Left renal cortex interstitium (tissue), 4 donors: ENCODE measurements around the gene SLC29A3. TPM values are rescaled to one million over a fixed set of nuclear protein-coding genes. Genes with fewer than 3 reads are reported as not detected.
A peak's percentile ranks its signal among the peaks of the same experiment; 100 is the strongest.

Experiments used
- DNase-seq, 4 donors: peaks; one replicate each; pipeline ENCODE4 v3.0.0-alpha.2; 2013; ENCODE audit warnings: low read depth in 4 of 4, low spot score in 2 of 4, missing footprints in 1 of 4
- polyA plus RNA-seq, 4 donors: library from polyadenylated mRNA; unstranded; fragments of 120-200 nt; gene quantifications; one replicate each; pipeline ENCODE4 v1.2.1, GENCODE V29; 2013; ENCODE audit not compliant: insufficient read length in 4 of 4

SLC29A3 gene
- polyA plus RNA-seq, 4 donors, result 6.8 to 9.3 (median 7.9) TPM

- no peak for DNase-seq
Observed at GRCh38 chr10:71389768-71390460, 70.9 kb downstream of the SLC29A3 start.

GRCh38 chr10:71390461-71390835 lies 71.4 kb downstream of the SLC29A3 start:
- no peak for DNase-seq

GRCh38 chr10:71390921-71391690 lies 72.0 kb downstream of the SLC29A3 start:
- DNase-seq, result no peak

GRCh38 chr10:71391701-71392100 lies 72.6 kb downstream of the SLC29A3 start:
- no peak for DNase-seq

- no peak for DNase-seq
Observed at GRCh38 chr10:71392292-71392691, 73.2 kb downstream of the SLC29A3 start.

GRCh38 chr10:71392791-71393781 lies 74.0 kb downstream of the SLC29A3 start:
- DNase-seq, result no peak

GRCh38 chr10:71393841-71394475 lies 74.9 kb downstream of the SLC29A3 start:
- no peak for DNase-seq

GRCh38 chr10:71394926-71395562 lies 76.0 kb downstream of the SLC29A3 start:
- DNase-seq, result no peak

GRCh38 chr10:71395621-71396020 lies 76.6 kb downstream of the SLC29A3 start:
- no peak for DNase-seq

GRCh38 chr10:71396084-71396710 lies 77.1 kb downstream of the SLC29A3 start:
- peak; percentile 37 to 57 (median 41) for DNase-seq

GRCh38 chr10:71396711-71397295 lies 77.7 kb downstream of the SLC29A3 start, which contains the start of gene CDH23:
CDH23 (plus strand) TSS chr10:71396920; CDS start chr10:71439832, 42,912 bp downstream.
- no peak for DNase-seq

GRCh38 chr10:71397296-71398212 lies 78.5 kb downstream of the SLC29A3 start:
- DNase-seq, result no peak

- no peak for DNase-seq
Observed at GRCh38 chr10:71398976-71399375, 79.9 kb downstream of the SLC29A3 start.

- no peak for DNase-seq
Observed at GRCh38 chr10:71399946-71400345, 80.9 kb downstream of the SLC29A3 start.

GRCh38 chr10:71401056-71401455 lies 82.0 kb downstream of the SLC29A3 start:
- no peak for DNase-seq

GRCh38 chr10:71402005-71402404 lies 82.9 kb downstream of the SLC29A3 start:
- DNase-seq, result no peak

- no peak for DNase-seq
Observed at GRCh38 chr10:71404503-71405295, 85.6 kb downstream of the SLC29A3 start.
